Esophagus squamous epithelium (tissue), 5 donors: Measurements from ENCODE around the gene ZNF275. TPM values are rescaled to one million over a fixed set of nuclear protein-coding genes. Genes with fewer than 3 reads are reported as not detected.

Experiments
- DNase-seq: peaks from one replicate; lab custom pipeline; 2025; lab: John Stamatoyannopoulos, UW
- H3K27ac ChIP-seq, 4 donors: fragments of 200-600 bp; sonication (generic); one replicate each; pipeline ENCODE4 v1.5.1; 2016 to 2019; ENCODE audit warnings: mild to moderate bottlenecking in 1 of 4
- H3K27me3 ChIP-seq, 4 donors: fragments of 200-600 bp; sonication (generic); 1 replicate in 3 of 4; 2 replicates in 1 of 4; pipeline versions ENCODE4 v1.5.1 to v1.6.0; 2017 to 2021; ENCODE audit warnings: antibody characterized with exemption in 1 of 4
- H3K36me3 ChIP-seq, 3 donors: fragments of 200-600 bp; sonication (generic); one replicate each; pipeline ENCODE4 v1.5.1; 2016 to 2019
- H3K4me1 ChIP-seq, 3 donors: fragments of 200-600 bp; sonication (generic); one replicate each; pipeline ENCODE4 v1.5.1; 2017 to 2019
- H3K4me3 ChIP-seq, 4 donors: fragments of 200-600 bp; sonication (generic); 1 replicate in 3 of 4; 2 replicates in 1 of 4; pipeline ENCODE4 v1.5.1; 2016 to 2019; ENCODE audit warnings: mild to moderate bottlenecking in 2 of 4, moderate library complexity in 1 of 4
- H3K9me3 ChIP-seq, 3 donors: fragments of 200-600 bp; sonication (generic); one replicate each; pipeline ENCODE4 v1.5.1; 2016 to 2019
- POLR2A ChIP-seq, 4 donors: fragments of 450-650 bp; IDR thresholded peaks; one replicate each; pipeline ENCODE4 v1.6.1; 2017; ENCODE audit warnings: antibody characterized with exemption in 4 of 4, mild to moderate bottlenecking in 4 of 4, moderate library complexity in 3 of 4
- WGBS, 2 donors: methylation state at CpG; one replicate each; pipeline ENCODE4 v1.1.5; 2018; 5-methylcytosine and 5-hydroxymethylcytosine counted together
- intact Hi-C: fragments of 100-400 bp; cut with DNase I; formaldehyde crosslinking; loops from one replicate; pipeline ENCODE4 v1.15.0; 2022
- total RNA-seq, 4 donors: library from RNA; depleted of rRNA; stranded (reverse); fragments of >200 nt; gene quantifications; one replicate each; pipeline ENCODE4 v1.1.0, GENCODE V29; 2016
- TF ChIP-seq, protein P1 (sequence below), 6 experiments: fragments of 450-650 bp in 4 of 6; fragments of 200-600 bp in 2 of 6; sonication (generic) in 2 of 6; IDR thresholded peaks; one replicate each; pipeline ENCODE4 v1.5.1; 2016 to 2019; ENCODE audit warnings: antibody characterized with exemption in 6 of 6, mild to moderate bottlenecking in 4 of 6, moderate library complexity in 4 of 6
- donor health status: DM: yes; HTN: yes; CAD: no.

The ZNF275 gene
- total RNA-seq, 4 donors from 2014 or later, result 1.5 to 6.5 (median 2.9) TPM

DNA sequence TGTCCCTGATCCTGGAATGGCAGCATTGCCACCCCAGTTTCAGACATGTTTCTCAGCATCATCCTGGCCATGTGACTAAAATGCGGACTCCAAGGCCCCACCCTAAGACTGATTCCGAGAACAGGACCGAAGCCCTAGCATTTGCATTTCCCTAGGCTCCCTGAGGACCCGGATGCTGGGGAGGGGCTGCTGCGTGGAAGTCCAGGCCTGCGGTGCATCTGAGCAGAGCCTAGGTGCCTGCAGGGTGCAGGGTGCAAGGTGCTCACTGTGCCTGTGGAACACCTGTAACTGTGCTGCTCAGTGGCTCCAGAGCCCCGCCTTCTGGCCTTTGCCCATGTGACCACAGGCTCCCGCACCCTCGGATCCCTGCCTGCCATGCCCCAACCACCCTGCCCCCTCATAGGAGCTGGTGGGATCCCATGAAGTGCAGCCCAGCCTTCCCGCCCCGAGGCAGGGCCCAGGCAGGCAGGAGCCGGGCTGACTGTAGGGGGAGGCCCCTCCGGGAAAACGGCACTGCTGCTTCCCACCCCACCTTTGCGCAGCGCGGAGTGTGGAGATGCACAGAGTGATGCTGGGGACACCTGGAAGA is 27.3 kb upstream of the ZNF275 start:
- Histone ChIP-seq H3K9me3 (no peaks in the 10 kb centered on the region), H3K36me3 (no peaks in the 10 kb centered on the region), H3K4me3 (no peak overlapping the region), H3K27me3 (no peaks in the 10 kb centered on the region), H3K4me1 (no peaks in the 10 kb centered on the region), H3K27ac (no peak overlapping the region)
- 76 to 90% methylated on average over 4 of the region's 17 CpGs for WGBS, 2 donors
- TF ChIP-seq POLR2A (IDR thresholded peaks at IDR 0.05), result no peak
- TF ChIP-seq, protein P1, sequence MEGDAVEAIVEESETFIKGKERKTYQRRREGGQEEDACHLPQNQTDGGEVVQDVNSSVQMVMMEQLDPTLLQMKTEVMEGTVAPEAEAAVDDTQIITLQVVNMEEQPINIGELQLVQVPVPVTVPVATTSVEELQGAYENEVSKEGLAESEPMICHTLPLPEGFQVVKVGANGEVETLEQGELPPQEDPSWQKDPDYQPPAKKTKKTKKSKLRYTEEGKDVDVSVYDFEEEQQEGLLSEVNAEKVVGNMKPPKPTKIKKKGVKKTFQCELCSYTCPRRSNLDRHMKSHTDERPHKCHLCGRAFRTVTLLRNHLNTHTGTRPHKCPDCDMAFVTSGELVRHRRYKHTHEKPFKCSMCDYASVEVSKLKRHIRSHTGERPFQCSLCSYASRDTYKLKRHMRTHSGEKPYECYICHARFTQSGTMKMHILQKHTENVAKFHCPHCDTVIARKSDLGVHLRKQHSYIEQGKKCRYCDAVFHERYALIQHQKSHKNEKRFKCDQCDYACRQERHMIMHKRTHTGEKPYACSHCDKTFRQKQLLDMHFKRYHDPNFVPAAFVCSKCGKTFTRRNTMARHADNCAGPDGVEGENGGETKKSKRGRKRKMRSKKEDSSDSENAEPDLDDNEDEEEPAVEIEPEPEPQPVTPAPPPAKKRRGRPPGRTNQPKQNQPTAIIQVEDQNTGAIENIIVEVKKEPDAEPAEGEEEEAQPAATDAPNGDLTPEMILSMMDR (IDR thresholded peaks at IDR 0.05), result no peak
- DNase-seq, result no peak
- intact Hi-C loops, result no loop called here

DNA sequence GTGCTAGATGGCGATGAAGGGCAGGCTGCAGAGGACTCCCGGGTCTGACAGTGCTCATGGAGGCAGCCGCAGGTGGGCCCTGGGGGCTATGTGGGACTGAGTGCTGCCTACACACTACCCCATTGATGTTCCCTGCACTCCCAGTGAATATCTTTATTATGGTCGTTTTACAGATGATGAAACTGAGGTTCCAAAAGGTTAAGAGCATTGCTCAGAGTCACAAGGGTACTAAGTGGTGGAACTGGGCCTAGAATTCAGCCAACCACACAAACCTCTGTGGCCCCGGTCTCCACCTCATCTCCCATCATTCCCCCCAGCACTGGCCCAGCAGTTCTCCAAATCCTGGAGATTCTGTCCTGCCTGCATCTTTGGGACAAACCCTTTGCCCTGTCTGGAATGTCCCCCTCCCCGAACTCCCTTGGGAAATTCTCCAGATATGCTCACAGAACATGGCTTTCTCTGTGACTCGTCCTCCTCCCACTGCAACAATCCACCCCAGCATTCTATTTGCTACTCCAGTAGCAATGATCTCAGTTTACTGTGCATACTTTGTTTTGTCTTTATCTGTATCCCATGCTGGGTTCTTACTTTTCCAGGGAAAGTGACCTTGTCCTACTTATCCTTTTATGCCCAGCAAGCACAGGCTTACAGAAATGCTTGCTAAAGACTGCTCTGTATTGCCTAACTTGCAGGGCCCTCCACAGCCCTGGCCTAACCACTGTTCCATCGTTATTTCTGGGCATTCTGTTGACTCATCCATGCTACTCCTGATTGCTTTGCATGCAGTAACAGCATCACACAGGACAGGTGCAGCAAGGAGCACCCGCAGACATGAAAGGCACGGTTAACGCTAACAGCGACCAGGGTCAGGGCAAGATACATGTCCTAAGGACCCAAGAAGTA is 26.4 kb upstream of the ZNF275 start:
- TF ChIP-seq, protein P1 (IDR thresholded peaks at IDR 0.05), result no peak
- TF ChIP-seq POLR2A (IDR thresholded peaks at IDR 0.05), result no peak
- intact Hi-C loops, result no loop called here
- DNase-seq, result no peak
- Histone ChIP-seq H3K9me3 (no peaks in the 10 kb centered on the region), H3K27ac (no peak overlapping the region), H3K4me3 (no peak overlapping the region), H3K36me3 (no peaks in the 10 kb centered on the region), H3K27me3 (no peaks in the 10 kb centered on the region), H3K4me1 (no peaks in the 10 kb centered on the region)
- 63 to 66% methylated on average over 6 to 12 of the region's 12 CpGs for WGBS, 2 donors

DNA sequence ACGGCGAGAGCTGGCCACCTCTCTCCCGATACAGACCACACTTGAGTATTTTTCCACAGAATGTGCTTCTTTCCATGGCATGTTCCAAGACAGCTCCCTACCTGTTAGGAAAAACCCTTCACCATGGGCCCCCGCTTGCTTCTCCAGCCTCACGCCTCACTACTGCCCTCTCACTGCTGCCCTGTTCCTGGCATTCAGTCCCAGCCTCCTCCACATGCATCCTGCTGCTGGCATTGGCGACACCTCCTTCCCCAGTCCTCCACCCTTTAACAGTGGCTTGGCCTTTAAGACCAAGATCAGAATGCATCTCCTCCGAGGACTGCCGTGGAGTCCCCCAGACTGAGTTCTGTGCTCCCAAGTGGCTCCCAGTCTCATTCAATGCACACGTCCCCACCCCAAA is 23.1 kb upstream of the ZNF275 start:
- 71 to 91% methylated on average over 4 to 5 of the region's 9 CpGs for WGBS, 2 donors
- Histone ChIP-seq H3K9me3 (no peaks in the 10 kb centered on the region), H3K27me3 (no peaks in the 10 kb centered on the region), H3K4me3 (no peak overlapping the region), H3K27ac (no peak overlapping the region), H3K4me1 (no peaks in the 10 kb centered on the region), H3K36me3 (no peaks in the 10 kb centered on the region)
- DNase-seq, result no peak
- no peak for TF ChIP-seq POLR2A (IDR thresholded peaks at IDR 0.05)
- TF ChIP-seq, protein P1 (IDR thresholded peaks at IDR 0.05), result no peak
- intact Hi-C loops, result no loop called here

DNA sequence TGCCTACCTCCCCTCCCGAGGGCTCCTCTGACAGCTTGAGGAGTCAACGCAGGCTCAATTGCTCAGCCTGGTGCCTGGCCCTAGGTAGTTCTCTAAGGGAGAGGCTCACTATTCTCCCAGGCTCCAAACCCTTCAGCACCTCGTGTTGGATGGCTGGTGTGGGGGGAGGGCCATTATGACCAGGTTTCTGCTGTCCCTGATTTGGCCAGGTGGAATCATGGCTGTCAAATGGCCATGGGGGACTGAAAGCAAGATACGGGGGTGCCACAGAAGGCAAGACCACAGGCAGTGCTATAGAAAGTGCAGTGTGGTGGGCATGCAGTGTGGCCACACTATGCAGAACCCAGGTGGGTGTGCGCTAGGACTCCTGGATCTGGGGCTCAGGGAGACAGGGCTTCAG is 21.9 kb upstream of the ZNF275 start:
- Histone ChIP-seq H3K36me3 (no peaks in the 10 kb centered on the region), H3K27ac (no peak overlapping the region), H3K27me3 (no peaks in the 10 kb centered on the region), H3K4me3 (no peak overlapping the region), H3K9me3 (no peaks in the 10 kb centered on the region), H3K4me1 (no peaks in the 10 kb centered on the region)
- intact Hi-C loops, result no loop called here
- no peak for DNase-seq
- WGBS, 2 donors, result 100% methylated on average over 1 of the region's 5 CpGs; no CpG with 5 or more reads in 1 of the 2 donors
- TF ChIP-seq POLR2A (IDR thresholded peaks at IDR 0.05), result no peak
- TF ChIP-seq, protein P1 (IDR thresholded peaks at IDR 0.05), result no peak

DNA sequence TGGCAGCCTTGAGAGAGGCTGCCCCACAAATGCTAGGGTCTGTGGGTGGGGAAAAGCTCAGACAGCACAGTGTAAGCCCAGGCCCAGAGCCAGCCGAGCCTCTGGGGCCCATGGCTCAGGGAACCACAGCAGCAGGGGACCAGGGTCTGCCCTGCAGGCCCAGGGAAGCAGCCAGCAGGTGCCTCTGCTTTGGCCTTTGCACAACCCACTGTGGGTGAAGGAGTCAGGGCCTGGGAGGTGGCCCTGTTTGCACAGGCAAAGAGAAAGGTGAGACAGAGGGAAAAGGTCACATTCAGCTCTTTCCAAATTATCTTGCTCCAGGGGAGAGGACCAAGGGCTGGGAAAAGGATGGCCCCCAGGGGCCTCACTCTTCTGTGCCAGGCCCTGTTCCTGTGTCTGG is 21.1 kb upstream of the ZNF275 start:
- Histone ChIP-seq H3K9me3 (no peaks in the 10 kb centered on the region), H3K27ac (no peak overlapping the region), H3K36me3 (no peaks in the 10 kb centered on the region), H3K4me3 (no peak overlapping the region), H3K27me3 (no peaks in the 10 kb centered on the region), H3K4me1 (no peaks in the 10 kb centered on the region)
- no CpG with 5 or more reads among the region's 1 CpG for WGBS, 2 donors
- DNase-seq, result no peak
- intact Hi-C loops, result no loop called here
- TF ChIP-seq, protein P1 (IDR thresholded peaks at IDR 0.05), result no peak
- no peak for TF ChIP-seq POLR2A (IDR thresholded peaks at IDR 0.05)
